Erythroblast (primary cell): ENCODE data around the gene CPEB2.

ENCODE experiments used
- DNase-seq, 2 experiments: peaks; one replicate each; lab custom pipeline; 2025; lab: John Stamatoyannopoulos, UW
- GATA1 ChIP-seq: IDR thresholded peaks from 2 replicates; pipeline ENCODE4 v1.6.1; 2011; ENCODE audit warnings: low read depth, mild to moderate bottlenecking, control low read depth, low read length, moderate library complexity
- POLR2A ChIP-seq: IDR thresholded peaks from 2 replicates; pipeline ENCODE4 v1.6.1; 2011; ENCODE audit warnings: mild to moderate bottlenecking, low read length

The CPEB2 gene

GRCh38 chr4:15001869-15002658, at the start of gene CPEB2:
Gene CPEB2, plus strand, starts transcription at chr4:15002481. Its CDS starts 193 bp downstream, at chr4:15002674.
- TF ChIP-seq GATA1 (no peak), POLR2A (peak; percentile 99)
- peak; percentile 94 to 95 for DNase-seq

DNA sequence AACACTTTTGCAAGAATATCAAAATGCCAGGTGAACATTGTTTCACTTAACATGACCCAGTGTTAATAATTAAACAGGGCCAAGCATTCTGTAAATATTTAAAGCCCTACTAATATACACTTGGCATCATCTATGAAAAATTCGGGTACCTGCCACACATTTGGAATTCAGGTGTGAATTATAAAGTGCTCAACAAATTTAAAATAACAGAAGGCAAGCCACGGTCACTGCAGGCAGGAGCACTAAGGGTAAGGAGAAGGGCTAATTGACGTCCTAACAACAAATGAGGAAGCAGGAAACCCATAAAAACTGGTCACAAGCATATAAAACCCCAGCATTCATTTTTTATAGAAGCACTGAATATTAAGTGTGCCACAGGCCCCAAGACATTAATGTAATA, 43.8 kb upstream of the CPEB2 start:
- no peak for DNase-seq
- no peak for TF ChIP-seq POLR2A
- TF ChIP-seq GATA1, result no peak

DNA sequence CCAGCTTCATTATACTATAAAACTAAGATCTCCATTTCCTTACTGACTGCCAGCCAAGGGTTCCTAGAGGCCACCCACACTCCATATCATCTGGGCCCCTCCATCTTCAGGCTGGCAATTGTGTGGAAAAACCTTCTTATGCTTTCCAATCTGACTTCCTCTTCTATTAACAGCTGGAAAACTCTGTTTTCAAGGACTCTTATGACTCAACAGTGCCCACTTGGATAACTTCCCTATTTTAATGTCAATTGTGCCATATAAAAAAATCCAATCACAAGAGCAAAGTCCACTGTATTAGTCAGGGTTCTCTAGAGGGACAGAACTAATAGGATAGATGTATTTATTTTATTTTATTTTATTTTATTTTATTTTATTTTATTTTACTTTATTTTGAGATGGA, 41.0 kb upstream of the CPEB2 start:
- DNase-seq, result no peak
- TF ChIP-seq GATA1, result no peak
- no peak for TF ChIP-seq POLR2A

DNA sequence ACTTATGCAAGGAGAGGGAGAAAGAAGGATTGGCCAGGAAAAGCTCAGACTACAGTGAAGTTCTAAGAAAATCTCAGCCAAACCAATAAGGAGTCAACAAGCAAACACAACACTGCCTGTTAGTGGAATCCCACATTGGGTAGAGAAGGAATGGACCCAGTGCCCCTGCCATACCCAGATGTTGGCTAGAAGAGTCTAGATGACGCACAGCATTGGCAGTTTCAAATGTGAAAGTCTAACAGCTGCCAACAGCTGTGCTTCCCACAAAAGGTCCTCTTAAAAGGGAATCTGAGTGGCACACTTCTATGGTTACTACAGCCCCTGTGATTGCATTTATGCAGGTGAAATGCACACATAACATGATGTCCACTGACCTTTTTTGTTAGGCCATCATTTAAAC, 37.2 kb upstream of the CPEB2 start:
- TF ChIP-seq POLR2A (no peak), GATA1 (no peak)

DNA sequence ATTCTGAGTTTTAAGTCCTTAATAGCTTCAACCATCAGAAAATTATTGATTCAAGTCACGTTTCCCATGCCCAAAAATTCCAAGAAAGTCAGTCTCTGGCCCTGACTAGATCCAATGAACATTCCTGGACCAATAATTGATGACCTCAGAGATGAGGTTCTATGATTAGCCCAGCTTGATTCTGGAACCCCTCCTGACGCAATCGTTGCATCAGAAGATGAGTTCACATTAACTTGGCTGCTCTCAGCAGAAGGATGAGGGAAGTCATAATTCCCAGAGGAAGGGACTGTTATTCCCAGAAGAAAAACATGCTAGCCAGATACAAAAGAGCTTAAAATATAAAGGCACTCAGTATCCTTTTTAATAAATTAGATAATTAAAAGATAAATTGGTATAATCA, 34.3 kb upstream of the CPEB2 start:
- TF ChIP-seq GATA1 (no peak), POLR2A (no peak)
- DNase-seq, result peak in 1 of 2 experiments; percentile 41

More for the DNA sequence above, 37.2 kb upstream of the CPEB2 start:
- no peak for DNase-seq

- TF ChIP-seq GATA1, result no peak
- TF ChIP-seq POLR2A, result no peak
- DNase-seq, result no peak
These were observed 24.5 kb upstream of the CPEB2 start for GRCh38 chr4:14977830-14978229.

GRCh38 chr4:14984448-14984847, 17.8 kb upstream of the CPEB2 start:
- no peak for TF ChIP-seq GATA1
- no peak for DNase-seq

GRCh38 chr4:14985161-14985560, 17.1 kb upstream of the CPEB2 start:
- TF ChIP-seq POLR2A (no peak), GATA1 (no peak)
- no peak for DNase-seq

DNA sequence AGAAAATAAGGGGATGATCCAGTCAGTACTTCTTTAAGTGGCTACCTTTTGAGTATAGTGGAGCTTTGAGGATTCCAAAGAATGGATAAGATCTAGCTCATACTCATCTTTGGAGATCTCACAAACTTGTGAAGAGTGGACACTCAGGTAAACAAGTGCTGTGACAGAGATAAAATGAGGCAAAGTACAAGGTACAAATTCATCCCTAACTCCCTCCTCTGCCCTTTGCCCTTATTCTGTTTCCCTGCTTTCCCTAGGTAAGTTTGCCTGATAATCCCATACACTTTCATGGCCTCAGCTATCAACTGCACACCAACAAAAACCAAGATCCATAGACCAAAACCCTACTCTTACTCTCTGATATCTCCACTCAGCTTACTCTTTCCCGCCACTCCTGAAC, 16.4 kb upstream of the CPEB2 start:
- TF ChIP-seq GATA1 (no peak), POLR2A (no peak)

DNA sequence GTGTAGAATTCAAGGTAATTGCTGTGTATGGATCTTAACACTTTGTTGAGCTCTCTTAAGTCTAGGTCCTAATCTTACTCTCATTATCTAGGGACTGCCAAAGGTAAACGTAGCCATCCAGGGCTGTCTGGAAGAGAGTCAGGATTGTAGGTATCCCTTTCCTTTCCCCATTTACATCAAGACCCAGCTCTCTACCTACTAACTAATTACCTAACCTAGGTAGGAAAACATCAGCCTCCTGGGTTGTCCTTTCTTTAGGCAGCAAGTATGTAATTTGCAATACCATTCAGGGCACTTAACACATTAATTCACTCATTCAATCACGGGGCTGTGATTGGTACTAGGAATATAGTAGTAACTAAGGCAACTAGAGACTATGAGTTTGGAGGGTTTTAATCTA, 15.2 kb upstream of the CPEB2 start:
- DNase-seq, result no peak
- TF ChIP-seq GATA1, result no peak
- no peak for TF ChIP-seq POLR2A

More for the DNA sequence above, 16.4 kb upstream of the CPEB2 start:
- no peak for DNase-seq

GRCh38 chr4:14990484-14990883, 11.8 kb upstream of the CPEB2 start:
- TF ChIP-seq POLR2A (no peak), GATA1 (no peak)
- no peak for DNase-seq

- DNase-seq, result peak in 1 of 2 experiments; percentile 14
- TF ChIP-seq GATA1 (no peak), POLR2A (no peak)
These were observed 8.0 kb upstream of the CPEB2 start for GRCh38 chr4:14994242-14994641.

- DNase-seq, result peak; percentile 75 to 80
These were observed 923 bp upstream of the CPEB2 start for GRCh38 chr4:15001248-15001868.

GRCh38 chr4:15002659-15003400, 549 bp downstream of the CPEB2 start:
- peak; percentile 82 to 88 for DNase-seq
- peak; percentile 40 for TF ChIP-seq POLR2A
- TF ChIP-seq GATA1, result no peak

More at GRCh38 chr4:15001248-15001868, 923 bp upstream of the CPEB2 start:
- TF ChIP-seq POLR2A, result no peak
- TF ChIP-seq GATA1, result no peak
